TTC549 (cell line): ENCODE measurements around the gene EPG5.
"Not testable (repeated sequence)": the region's sequence is repeated elsewhere in the genome, so short reads cannot be mapped to it uniquely, and the experiment has no call there.

Experiments
- FAIRE-seq: peaks from 2 replicates; lab custom pipeline; 2012; peaks lifted over from hg19 to GRCh38; lab: Jason Lieb, UNC

The EPG5 gene

DNA sequence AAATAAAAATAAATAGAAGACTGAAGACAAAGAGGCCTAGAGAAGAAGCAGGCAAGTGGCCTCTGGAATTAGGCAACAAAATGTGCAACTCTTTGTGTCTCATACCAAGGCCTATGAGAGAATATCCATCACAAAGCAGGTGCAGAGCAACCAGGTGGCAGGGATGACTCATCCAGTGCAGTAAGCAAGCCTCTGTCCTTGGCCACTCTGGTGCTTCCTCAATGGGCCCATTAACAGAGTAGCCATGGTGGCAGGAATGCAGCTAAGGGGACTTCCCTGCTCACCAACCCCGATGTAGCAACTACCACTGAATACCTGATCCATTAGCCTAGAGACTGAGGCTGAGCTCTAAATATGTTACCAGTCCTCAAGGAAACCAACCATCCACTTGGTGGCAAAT is 11.0 kb upstream of the EPG5 start:
- FAIRE-seq, result no peak

- FAIRE-seq, result no peak
These were observed 9.8 kb upstream of the EPG5 start for GRCh38 chr18:45976974-45977373.

GRCh38 chr18:45976566-45976965 is 9.4 kb upstream of the EPG5 start:
- FAIRE-seq, result no peak

DNA sequence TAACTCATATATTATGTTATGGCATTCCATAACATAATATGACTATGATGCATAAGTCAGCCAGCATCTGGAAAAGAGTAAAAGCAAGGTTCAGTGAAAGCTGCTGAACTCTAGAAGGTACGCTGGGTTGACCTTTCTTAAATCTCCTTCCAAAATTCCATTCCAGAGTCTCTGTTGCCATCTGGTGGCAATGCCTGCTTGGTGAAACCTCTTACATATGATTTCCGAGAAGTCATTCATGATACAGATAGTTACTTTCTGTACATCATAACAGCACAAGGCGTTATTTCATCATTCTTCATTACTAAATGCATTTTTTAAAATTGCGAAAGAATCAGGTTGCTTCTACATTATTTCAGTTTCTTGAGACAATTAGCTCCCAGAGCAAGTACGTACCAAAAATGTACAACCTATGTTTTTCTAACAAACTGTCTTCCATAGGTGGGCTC is 7.0 kb upstream of the EPG5 start:
- FAIRE-seq, result peak; percentile 77

GRCh38 chr18:45964913-45965312 is 2.2 kb downstream of the EPG5 start:
- not testable (repeated sequence) for FAIRE-seq

DNA sequence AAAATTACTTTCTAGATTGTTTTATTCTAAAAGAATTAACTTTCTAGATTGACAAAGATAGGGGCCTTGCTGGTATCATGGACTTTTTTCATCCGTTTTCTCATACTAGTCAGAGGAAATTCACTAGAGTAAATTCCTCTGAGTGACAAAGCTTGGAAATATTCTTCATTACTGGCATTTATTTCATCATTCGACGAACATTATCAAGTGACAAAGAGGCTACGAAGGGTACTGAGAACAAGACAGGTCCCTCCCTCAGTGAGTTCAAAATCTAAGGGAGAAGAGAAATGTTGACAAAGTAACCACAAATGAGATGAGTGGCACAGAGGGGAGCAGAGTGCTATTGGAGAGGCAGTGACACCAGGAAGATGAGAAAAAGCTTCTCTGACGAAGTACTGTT is 4.3 kb downstream of the EPG5 start:
- FAIRE-seq, result no peak

- no peak for FAIRE-seq
These were observed 4.7 kb downstream of the EPG5 start for GRCh38 chr18:45962461-45962860.

DNA sequence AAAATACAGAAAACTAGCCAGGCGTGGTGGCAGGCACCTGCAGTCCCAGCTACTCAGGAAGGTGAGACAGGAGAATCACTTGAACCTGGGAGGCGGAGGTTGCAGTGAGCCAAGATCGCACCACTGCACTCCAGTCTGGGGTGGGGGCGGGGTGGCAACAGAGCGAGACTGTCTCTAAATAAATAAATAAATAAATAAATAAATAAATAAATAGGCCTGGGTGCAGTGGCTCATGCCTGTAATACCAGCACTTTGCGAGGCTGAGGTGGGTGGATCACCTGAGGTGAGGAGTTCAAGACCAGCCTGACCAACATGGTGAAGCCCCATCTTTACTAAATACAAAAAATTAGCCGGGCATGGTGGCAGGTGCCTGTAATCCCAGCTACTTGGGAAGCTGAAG is 7.6 kb downstream of the EPG5 start:
- not testable (repeated sequence) for FAIRE-seq

GRCh38 chr18:45958730-45959129 is 8.4 kb downstream of the EPG5 start:
- no peak for FAIRE-seq

- FAIRE-seq, result no peak
These were observed 9.1 kb downstream of the EPG5 start for GRCh38 chr18:45958027-45958426.

- no peak for FAIRE-seq
These were observed 10.0 kb downstream of the EPG5 start for GRCh38 chr18:45957100-45957499.

GRCh38 chr18:45954070-45954934 is 12.8 kb downstream of the EPG5 start:
- FAIRE-seq, result no peak

DNA sequence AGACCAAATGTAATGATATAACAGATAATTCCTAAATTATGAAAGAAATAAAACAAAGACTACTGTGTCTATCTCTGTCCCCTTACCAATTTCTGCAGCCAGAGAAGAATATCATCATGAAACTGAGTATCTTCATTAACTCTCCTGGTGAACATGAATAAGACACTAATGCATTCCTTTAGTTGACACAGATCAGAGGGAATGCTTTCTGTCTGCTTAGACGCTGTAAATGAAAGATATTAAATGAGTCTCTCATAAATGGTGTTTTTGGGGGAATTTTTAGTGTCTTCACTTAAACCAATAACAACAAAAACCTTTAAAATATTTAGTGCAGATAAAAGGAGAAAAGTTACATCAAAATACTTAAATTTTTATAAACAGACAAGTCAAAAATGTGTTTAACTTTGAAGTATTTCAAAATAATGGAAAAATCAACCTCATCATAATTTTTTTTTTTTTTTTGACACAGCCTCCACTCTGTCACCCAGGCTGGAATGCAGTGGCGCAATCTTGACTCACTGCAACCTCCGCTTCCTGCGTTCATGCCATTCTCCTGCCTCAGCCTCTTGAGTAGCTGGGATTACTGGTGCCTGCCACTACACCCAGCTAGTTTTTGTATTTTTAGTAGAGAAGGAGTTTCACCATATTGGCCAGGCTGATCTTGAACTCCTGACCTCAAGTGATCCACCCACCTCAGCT is 16.0 kb downstream of the EPG5 start:
- no peak for FAIRE-seq

DNA sequence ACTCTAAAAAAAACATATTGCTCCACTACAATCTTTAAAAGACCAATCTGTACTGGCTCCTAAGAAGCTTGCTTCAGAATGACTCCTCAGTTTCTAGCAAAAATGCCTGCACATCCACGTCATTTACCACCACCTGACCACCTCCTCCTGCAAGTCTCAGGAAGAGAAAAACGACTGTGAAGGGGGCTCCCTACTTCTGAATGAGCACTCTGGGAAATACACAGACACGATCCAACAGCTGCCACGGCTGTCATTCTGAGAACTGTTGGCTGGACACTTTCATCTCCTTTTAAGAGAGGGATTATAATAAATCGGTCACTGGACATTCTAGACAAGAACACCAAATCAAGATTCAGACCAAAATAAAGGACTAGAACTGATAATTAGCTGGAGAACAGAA is 21.5 kb downstream of the EPG5 start:
- no peak for FAIRE-seq

DNA sequence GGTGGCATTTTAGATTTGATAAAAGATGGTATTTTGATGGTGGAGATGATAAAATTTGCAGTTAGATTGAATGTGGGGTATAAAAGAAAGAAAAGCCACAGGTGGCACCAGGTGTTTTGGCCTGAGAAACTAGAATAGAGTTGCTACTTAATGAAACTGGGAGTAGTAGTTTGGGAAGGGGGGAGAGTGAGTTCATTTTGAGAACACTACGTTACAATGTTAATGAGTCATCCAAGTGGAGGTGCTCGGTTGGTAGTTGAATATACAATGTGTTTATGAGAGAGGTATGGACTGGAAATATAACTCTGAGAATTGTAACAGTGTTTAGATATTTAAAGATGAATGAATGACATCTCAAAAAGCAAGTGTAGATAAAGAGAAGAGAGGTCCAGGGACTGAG is 26.4 kb downstream of the EPG5 start:
- no peak for FAIRE-seq

DNA sequence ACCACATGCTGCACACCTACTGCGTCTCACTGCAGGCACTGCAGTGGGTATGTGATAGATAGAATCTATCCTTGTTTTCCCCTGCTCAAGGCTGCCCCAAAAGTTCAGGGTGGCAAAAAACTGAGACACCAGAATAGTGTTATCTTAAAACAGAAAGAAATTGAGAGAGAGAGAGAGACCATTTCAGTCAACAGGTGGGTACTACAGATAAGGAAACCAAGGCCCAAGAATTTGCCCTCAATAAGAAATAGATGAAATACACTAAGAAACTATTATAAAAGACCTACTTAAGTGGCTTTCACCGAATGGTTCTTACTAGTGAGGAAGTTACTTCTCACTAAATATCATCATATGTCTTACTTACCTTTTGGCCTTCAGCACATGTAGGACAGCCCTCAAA is 27.9 kb downstream of the EPG5 start:
- no peak for FAIRE-seq

DNA sequence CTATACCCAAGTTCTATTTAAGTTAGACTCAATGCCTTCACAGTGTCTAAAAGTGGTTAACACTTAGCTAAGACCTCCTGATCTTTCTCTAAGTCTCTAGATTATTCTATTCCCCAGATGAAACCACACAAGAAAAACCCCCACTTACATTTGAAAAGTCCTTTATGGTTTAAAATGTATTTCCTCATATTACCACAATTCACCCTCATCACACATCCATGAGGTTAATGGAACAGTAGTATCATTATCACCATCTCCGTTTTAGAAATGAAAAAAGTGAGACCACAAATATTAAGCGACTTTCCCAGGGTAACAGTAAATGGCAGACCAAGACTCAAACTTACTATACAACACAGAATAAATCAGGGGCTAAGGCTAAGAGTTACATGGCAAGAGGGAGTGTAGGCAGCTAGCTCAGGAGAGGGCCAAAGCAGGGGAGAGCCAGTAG is 28.6 kb downstream of the EPG5 start:
- FAIRE-seq, result no peak

GRCh38 chr18:45935591-45936335 is 31.4 kb downstream of the EPG5 start:
- no peak for FAIRE-seq

DNA sequence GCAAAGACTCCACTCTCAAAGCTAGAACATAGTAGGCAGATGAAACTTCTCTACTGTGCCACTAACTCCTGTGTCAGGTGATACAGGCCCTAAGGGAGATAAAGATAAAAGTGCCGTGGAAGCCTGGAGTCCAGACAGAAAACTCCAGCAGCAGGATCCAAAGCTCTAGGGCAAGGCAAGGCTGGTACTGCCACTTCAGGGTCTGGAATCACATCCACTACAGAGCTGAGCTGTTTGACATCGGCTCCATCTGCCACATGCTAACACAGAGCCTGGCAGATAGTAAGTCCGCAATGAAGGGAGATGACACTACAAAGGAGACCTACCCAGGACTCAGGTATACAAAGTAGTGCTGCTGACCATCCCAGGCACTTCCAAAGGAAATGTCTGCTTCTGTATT is 34.4 kb downstream of the EPG5 start:
- no peak for FAIRE-seq

DNA sequence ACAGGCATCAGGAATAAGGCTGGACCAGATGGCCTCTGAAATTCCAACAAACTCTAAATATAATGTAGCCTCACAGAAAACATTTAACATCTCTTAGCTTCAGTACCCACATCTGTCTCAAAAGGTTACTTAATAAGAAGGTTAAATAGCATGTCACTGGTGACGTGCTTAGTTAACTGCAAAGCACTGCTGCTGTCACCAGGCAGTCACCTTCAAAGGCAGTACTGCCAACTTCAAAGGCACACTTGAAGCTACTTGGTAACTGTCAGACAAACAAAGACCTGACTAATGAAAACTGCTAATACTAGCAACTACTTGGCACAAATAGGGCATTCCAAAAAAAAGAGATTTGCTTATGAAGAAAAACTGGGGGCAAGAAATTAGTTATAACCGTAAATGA is 36.2 kb downstream of the EPG5 start:
- FAIRE-seq, result no peak

- no peak for FAIRE-seq
These were observed 40.4 kb downstream of the EPG5 start for GRCh38 chr18:45926691-45927090.

- FAIRE-seq, result no peak
These were observed 41.0 kb downstream of the EPG5 start for GRCh38 chr18:45926085-45926484.

GRCh38 chr18:45923138-45923537 is 44.0 kb downstream of the EPG5 start:
- FAIRE-seq, result no peak
